Stimulated activated CD4-positive, alpha-beta T cell treated with anti-CD3 and anti-CD28 coated beads, Interleukin-12 subunit alpha, Interleukin-12 subunit beta, amount 100 ng/mL, for 4 hours (primary cell): ENCODE data around the gene MPST.

Experiments
- DNase-seq: peaks from one replicate; pipeline ENCODE4 v3.0.0-alpha.2; 2020

The MPST gene

DNA sequence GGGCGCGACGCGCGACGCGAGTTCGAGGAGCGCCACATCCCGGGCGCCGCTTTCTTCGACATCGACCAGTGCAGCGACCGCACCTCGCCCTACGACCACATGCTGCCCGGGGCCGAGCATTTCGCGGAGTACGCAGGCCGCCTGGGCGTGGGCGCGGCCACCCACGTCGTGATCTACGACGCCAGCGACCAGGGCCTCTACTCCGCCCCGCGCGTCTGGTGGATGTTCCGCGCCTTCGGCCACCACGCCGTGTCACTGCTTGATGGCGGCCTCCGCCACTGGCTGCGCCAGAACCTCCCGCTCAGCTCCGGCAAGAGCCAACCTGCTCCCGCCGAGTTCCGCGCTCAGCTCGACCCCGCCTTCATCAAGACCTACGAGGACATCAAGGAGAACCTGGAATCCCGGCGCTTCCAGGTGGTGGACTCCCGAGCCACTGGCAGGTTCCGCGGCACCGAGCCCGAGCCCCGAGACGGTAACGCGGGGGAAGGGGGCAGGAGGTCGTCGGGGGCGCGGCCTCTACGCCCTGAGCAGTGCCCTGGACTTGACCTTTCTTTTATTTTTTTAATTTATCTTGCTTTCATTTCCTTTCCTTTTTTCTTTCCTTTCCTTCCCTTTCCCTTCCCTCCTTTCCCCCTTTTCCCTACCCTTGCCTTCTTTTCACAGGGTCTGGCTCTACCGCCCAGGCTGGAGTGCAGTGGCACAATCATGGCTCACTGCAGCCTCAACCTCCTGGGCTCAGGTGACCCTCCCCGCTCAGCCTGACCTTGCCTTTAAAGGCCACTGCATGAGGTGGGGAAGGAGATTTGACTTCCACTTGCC, 5.0 kb downstream of the MPST start:
- no peak for DNase-seq

DNA sequence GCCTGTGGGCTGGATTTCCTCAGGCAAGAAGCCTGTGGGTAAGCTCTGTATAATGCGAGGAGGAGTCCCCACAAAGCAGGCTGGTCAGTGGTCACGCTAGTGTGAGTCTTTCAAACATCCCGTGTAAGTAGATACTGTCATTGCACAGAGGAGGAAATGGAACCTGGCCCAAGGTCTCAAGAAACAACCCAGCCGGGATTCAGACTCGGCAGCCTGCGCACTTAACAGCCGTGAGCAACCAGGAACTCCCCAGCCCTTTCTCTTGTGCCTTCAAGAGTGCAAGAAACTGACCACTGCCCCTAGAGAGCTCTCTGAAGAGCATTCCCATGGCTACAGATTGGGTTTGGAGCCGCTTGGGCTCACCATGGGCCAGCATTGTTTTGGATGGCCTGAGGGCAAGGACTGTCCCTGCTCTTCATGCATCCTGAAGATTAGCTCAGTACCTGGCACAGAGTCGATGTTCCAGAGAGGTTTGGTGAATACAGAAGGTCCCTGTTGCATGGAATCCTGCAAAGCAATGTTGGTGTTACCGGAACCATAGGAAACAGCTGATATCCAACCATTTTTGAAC, 6.0 kb downstream of the MPST start:
- DNase-seq = no peak

DNA sequence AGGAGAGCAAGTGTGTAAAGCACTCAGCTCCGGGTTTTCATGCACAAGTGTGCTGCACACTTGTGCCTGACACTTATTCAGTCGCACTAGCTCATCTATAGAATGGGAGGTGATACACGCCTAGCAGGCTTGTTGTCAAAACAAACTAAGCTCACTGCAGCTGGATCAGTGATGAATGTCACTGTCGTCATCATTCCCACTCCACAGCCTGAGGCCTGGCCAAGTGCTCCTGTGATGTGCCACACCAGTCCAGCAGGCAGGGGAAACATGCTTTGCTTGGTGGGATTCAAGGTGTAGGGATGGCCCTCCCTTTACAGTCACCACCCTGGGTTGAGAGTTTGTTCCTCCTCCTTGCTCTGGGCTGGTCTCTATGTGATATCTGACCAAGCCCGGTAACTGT, 6.8 kb downstream of the MPST start:
- no peak for DNase-seq

- no peak for DNase-seq
Observed at GRCh38 chr22:37027556-37027955, 8.0 kb downstream of the MPST start.

- DNase-seq = no peak
Observed at GRCh38 chr22:37028692-37029674, 9.4 kb downstream of the MPST start.

DNA sequence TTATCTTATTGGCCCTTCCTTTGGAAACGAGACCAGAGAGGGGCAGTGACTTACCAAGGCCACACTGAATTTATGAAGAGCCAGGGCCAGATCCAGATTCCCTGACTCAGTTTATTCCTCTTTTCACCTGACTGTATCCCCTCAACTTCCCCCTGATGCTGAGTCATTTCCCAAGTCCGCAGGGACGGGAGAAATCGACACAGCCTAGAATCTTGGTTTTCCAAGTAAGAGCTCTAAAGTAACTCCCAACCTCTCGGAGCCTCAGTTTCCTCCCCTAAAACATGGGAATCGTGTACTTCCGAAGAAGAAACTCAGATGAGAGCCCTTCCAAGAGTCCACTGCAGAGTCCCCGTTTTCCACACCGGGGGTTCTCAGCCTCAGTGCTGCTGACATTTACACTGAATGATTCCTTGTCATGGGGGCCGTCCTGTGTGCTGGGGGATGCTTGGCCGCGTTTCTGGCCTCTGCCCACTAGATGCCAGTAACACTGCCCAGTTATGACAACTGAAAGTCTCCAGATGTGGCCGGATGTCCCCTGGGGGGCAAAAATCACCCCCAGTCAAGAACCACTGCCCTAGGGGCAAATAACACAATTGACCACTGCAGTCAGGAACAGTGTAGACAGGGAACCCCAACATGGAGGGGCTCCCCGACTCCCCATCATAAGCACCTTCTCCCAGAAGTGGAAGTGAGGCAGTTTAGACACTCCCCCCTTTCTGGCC, 11.2 kb downstream of the MPST start:
- no peak for DNase-seq

- DNase-seq = no peak
Observed at GRCh38 chr22:37032134-37032534, 12.6 kb downstream of the MPST start.

DNA sequence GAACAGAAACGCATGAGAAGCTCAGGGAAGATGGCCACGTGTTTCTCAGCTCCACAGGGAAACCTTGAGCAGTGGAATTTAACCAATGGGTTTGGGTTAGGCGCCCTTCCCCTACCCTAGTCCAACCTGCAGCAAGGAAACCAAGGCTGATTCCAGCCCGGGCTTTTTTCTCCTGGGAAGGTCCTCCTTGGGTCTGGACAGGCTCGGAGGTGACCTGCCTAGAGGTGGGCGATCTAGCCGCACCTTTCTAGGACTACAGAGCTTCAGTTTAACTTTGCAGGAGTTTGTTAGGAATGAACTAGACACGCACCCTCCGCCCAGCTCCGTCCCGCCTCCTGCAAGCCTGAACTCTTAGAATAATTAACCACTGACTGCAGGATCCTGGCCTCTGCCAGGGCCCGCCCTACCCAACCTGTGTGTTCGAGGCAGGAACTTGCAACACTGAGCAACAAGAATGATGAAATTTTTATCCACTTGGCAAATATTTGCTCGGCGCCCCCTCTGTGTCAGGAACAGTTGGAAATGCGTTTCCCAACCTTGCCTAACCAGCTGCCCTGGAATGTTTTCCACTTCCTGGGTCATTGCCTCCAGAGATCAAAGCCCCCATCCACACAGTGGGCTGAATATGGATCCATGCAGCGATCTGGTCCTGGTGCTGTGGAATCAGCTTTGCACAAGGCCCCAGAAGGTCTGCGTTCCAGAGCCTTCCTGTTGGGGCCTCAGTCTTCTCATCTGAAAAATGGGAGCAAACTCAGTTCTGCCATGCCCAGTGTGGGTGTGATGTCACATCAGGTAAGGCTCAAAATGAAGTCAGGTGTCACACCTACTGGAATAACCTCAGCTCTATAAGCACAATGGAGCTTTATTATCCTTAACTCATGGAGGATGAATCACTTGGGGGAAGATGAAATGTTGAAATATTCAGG, 13.3 kb downstream of the MPST start:
- DNase-seq = no peak

GRCh38 chr22:37033605-37034430, 14.3 kb downstream of the MPST start:
- DNase-seq = no peak

GRCh38 chr22:37036655-37037377, 17.3 kb downstream of the MPST start:
- DNase-seq = no peak

DNA sequence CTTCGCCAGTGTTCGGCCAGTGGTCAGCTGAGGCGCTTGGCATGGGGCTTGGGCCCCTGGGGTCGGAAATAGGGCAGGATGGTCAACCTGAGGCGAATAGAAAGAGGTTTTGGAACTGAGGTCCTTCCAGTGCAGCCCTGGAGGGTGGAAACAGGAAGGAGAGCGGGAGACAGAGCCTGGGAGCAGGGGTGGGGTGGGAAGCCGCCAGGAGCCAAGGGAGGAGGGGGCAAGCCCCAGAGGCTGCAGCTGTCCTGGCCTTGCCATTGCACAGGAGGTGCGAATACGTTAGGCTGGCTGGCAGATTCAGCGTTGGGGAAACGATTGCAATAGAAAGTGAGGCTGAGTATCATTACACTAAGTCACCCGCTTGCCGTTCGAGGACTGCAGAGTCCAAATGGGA, 18.1 kb downstream of the MPST start:
- DNase-seq = no peak

DNA sequence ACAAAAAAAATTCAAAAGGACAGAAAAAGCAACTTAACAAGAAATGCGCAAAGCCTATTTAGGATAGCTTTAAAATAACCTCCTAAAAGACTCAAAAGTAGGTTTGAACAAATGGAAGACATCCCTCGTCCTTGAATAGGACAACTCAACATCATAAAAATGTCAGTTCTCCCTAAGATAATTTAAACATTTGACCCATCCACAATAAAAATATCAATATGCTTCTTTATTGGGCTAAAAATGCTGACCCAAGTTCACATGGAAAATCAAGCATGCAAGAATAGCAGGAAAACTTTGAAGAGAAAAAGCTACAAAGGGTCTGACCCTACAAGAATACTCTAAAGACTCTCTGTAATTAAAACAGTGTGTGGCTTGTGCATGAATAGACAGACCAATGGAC, 19.9 kb downstream of the MPST start:
- no peak for DNase-seq

DNA sequence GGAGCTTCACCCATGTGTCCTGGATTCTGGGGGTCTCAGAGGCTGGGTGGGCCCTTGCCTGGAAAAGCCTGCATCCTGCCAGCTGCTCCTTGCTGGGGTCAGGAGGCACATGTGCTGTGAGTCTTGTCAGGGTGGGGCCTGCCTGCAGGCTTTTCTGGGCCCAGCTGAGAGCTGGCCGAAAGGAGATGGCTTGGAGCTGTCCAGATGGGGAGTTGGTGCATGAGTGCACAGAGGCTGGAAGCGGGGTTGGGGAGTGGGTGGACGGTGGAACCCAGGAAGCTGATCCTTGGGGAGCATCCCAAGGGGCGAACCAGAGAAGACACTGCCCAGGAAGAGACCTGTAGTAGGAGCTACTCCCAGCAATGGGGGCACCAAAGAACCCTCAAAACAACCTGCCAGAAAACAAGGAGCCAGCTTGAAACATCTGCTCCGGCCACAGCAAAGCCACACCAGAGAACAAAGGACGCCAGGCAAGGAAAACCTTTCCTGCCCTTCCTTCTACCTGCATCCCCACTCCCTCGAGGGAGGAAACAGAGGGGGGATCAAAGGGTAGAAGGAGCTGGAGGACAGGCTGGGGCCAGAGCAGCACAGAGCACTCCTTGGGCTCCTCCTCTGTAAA, 23.8 kb downstream of the MPST start:
- DNase-seq = no peak

DNA sequence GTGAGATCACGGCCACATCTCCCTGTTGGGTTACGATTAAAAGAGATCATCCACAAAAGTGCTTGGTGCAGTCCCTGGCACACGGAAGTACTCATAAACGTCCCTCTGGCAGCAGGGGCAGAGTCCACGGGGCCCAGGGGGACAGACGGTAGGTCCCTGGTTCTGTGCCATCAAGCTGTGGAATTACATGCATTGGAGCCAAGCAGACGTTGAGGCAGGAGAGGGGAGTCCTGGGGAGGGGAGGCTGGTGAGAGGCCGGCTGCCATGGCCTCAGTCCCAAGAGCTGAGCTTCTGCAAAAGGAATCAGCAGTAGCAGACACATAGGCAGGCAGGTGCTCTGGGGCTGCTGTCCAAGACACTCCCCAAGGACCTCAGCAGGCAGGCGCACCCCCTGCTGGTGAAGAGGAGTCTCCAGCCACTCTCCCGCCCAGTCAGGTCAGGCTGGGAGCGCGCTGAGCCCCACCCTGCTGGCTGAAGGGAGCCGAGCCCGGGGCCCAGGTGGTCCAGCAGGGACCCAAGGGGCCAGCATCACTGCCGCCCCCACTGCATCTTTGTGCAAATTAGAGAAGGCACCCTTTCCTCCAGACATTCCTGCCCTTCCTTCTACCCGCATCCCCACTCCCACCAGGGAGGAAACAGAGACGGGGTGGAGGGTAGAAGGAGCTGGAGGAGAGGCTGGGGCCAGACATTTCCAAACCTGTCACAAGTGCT, 24.4 kb downstream of the MPST start:
- DNase-seq = peak; percentile 37

DNA sequence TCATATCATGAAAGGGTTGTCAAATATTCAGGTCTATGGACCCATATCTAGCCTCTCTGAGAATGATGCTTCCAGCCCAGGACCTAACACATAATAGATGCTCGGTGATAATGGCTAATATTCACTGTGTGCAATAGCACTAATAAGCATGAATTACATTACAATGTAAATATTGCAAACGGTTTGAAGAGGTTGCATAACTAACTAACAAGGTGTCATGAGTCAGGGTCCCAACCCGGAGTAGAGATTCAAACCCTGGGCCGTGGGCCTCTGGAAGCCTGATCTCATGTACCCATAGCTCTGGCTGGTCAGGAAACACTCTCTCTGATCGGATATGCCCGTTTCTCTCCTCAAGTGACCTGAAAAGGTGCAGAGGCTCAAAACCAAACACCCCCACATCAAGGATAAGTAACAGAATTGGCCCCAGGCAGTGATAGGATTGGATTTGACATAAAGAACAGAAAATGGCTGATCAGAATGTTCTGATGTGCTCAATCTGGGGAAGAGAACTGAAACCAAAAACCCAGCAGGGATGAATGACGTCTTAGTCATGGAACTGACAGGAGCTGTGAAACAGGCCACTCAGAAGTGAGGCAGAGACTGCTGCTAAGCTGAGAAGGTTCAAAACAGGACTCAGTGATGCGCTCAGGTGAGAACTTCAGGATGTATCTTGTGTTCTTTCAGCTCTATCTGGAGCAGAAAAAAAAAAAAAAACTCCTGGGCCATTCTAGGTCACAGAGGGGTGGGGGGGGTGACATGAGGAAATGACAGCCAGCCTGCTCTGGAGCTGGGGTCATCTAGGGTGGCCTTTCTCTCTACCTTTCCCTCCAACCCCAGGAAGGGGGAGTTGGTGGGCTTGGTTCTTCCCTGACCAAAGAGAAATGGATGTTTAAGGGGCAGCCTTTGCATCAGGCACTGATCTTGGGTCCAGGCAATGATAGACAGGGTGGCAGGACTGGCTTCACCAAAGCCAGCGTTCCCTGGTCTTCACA, 25.4 kb downstream of the MPST start:
- no peak for DNase-seq

- DNase-seq = no peak
Observed at GRCh38 chr22:37045958-37046357, 26.4 kb downstream of the MPST start.

DNA sequence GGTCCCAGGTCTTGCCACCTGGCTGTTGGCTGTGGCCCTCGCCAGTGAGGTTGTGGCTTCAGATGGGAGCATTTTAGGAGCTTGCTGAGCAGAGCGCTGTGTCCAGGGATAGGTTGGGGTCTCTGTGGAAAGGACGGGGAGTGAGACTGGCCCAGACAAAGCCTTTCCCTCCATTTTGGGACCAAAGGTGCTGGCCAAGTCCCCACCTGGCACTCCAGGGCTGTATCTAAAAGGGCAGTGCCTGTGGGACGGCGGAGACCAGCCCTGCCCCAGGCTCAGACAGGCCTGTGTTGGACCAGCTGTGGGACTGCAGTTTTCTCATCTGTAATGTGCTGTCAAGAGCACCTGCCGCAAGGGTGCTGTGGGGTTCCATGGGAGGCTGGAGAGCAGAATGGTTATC, 27.0 kb downstream of the MPST start:
- no peak for DNase-seq

DNA sequence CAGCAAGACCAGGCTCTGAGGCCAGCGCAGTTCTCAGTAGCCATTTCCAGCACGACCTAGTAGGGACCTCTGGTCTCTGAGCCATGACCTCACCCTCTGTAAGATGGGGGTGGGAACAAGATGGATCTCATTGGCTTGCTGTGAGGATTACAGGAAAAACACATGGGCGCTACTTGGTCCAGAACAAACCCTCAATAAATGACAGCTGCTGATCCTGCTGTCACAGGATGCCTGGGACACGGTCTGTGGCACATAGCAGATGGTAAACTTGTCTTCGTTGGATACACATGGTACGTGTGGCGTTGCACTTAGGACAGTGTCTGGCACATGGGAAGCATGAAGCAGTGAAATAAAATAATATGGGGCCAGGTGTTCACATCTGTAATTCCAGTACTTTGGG, 27.5 kb downstream of the MPST start:
- no peak for DNase-seq
